Heart left ventricle (tissue), 16 donors: ENCODE measurements around the gene DCAF17. TPM values are rescaled to one million over a fixed set of nuclear protein-coding genes. Genes with fewer than 3 reads are reported as not detected.

Source experiments
- ATAC-seq, 4 donors: fragments of 200-7000 bp; cut with Tn5 transposase; one replicate each; pipeline ENCODE4 v1.9.1; 2020 to 2022; ENCODE audit warnings: moderate library complexity in 4 of 4, mild to moderate bottlenecking in 3 of 4, moderate number of reproducible peaks in 1 of 4
- DNase-seq, 5 donors: peaks; one replicate each; pipeline ENCODE4 v3.0.0-alpha.2; 2020
- H3K27ac ChIP-seq, 12 donors: fragments of 200-600 bp; sonication (generic) in 4 of 12; one replicate each; pipeline versions ENCODE4 v1.5.0 to v1.8.0; 2016 to 2022; ENCODE audit warnings: mild to moderate bottlenecking in 2 of 12
- H3K27me3 ChIP-seq, 9 donors: fragments of 200-600 bp; sonication (generic) in 2 of 9; one replicate each; pipeline versions ENCODE4 v1.5.1 to v1.8.0; 2016 to 2022; ENCODE audit warnings: mild to moderate bottlenecking in 3 of 9
- H3K36me3 ChIP-seq, 9 donors: fragments of 200-600 bp; sonication (generic) in 2 of 9; one replicate each; pipeline versions ENCODE4 v1.5.0 to v1.8.0; 2018 to 2022; ENCODE audit warnings: mild to moderate bottlenecking in 2 of 9
- H3K4me1 ChIP-seq, 12 donors: fragments of 200-600 bp; sonication (generic) in 4 of 12; one replicate each; pipeline versions ENCODE4 v1.5.0 to v1.8.0; 2016 to 2022; ENCODE audit warnings: mild to moderate bottlenecking in 3 of 12
- H3K4me3 ChIP-seq, 12 donors: fragments of 200-600 bp; sonication (generic) in 4 of 12; one replicate each; pipeline versions ENCODE4 v1.5.0 to v1.8.0; 2017 to 2022; ENCODE audit warnings: mild to moderate bottlenecking in 9 of 12, moderate library complexity in 4 of 12
- H3K9me3 ChIP-seq, 12 donors: fragments of 200-600 bp; sonication (generic) in 4 of 12; one replicate each; pipeline versions ENCODE4 v1.5.0 to v1.8.0; 2016 to 2022; ENCODE audit warnings: mild to moderate bottlenecking in 1 of 12
- CTCF ChIP-seq, 12 donors: fragments of 200-600 bp; sonication (generic) in 4 of 12; IDR thresholded peaks; one replicate each; pipeline versions ENCODE4 v1.5.0 to v1.8.0; 2018 to 2022; ENCODE audit warnings: antibody characterized with exemption in 12 of 12, mild to moderate bottlenecking in 5 of 12
- POLR2A ChIP-seq, 2 donors: fragments of 450-650 bp; IDR thresholded peaks; one replicate each; pipeline ENCODE4 v1.6.1; 2017; ENCODE audit warnings: antibody characterized with exemption in 2 of 2, mild to moderate bottlenecking in 2 of 2, moderate library complexity in 2 of 2
- WGBS, 4 donors: extraction: QIAGEN DNeasy Blood & Tissue Kit in 2 of 4; methylation state at CpG; one replicate each; pipeline versions ENCODE4 v1.1.5 to v1.1.7; 2013 to 2018; 5-methylcytosine and 5-hydroxymethylcytosine counted together
- intact Hi-C, 10 donors: fragments of 100-400 bp; cut with DNase I; formaldehyde crosslinking; loops; one replicate each; pipeline versions ENCODE4 v1.11.1 to v1.14.2; 2022
- polyA plus RNA-seq, 2 donors: library from polyadenylated mRNA; stranded (reverse); fragments of 200-250 nt; gene quantifications; one replicate each; pipeline ENCODE4 v1.2.3, GENCODE V29; 2013
- total RNA-seq, 9 donors: library from RNA; depleted of rRNA in 2 of 9; stranded (reverse); fragments of >200 nt in 2 of 9; fragmentation: NEBNext Ultra II Directional in 3 of 9; extraction: Animal tissue kit (Norgen Biotek cat#: 25700) in 3 of 9; gene quantifications; one replicate each; pipeline versions ENCODE4 v1.1.0 to v1.2.4, GENCODE V29; 2016 to 2023
- donor health status: ischemic (EF 13 %, LVEDD 7.1; RV severe dilation, severe dysfunction).
- donor health status: healthy with polysubstance abuse.
- donor health status: DM: no; HTN: yes; CAD: no.
- donor health status: DM: no; HTN: no; CAD: no.
- donor health status: ischemic (EF 25% LVEDD 6.9; RV normal size, moderate dysfunction).
- donor health status: ischemic (EF 25% LVEDD 5.7; RV mildly dilated, moderate dysfunction).
- donor health status: healthy.
- donor health status: DM: yes; HTN: yes; CAD: no.
- donor health status: ischemic (EF 35%, LVEDD 5.7; RV mildly dilated, moderate dysfunction).
- donor health status: nonischemic (EF 11% LVEDD 7.7; RV severe dilation, severe dysfunction).
- donor health status: DM: yes; HTN: yes; CAD: no.
- donor health status: PGD.
- donor health status: ischemic (EF 29% LVEDD 5.4; RV normal size, mild dysfunction).
- donor health status: nonischemic (EF 23%, LVEDD 6.1; RV moderate dilation, normal function).

DCAF17 gene
- total and polyA plus RNA-seq, 11 donors = 2.2 to 16.7 (median 7.6) TPM

GRCh38 chr2:171393487-171393886 lies 40.5 kb upstream of the DCAF17 start:
- H3K4me3 ChIP-seq = no peak overlapping the region
- H3K27ac ChIP-seq = no peak overlapping the region
- intact Hi-C loops = no loop called here
- no peaks in the 10 kb centered on the region for H3K27me3 ChIP-seq
- H3K36me3 ChIP-seq = no peaks in the 10 kb centered on the region
- DNase-seq (no peak), ATAC-seq (no peak)
- 96 to 100% (median 98%) methylated on average over 1 of the region's 1 CpG for WGBS, 4 donors
- peaks cover 0 to 28% (median 0%) of the 10 kb centered on the region in 12 donors for H3K9me3 ChIP-seq
- H3K4me1 ChIP-seq = peaks cover 0 to 6% (median 0%) of the 10 kb centered on the region in 12 donors
- no peak for TF ChIP-seq POLR2A (IDR thresholded peaks at IDR 0.05)
- TF ChIP-seq CTCF (IDR thresholded peaks at IDR 0.05) = no peak

DNA sequence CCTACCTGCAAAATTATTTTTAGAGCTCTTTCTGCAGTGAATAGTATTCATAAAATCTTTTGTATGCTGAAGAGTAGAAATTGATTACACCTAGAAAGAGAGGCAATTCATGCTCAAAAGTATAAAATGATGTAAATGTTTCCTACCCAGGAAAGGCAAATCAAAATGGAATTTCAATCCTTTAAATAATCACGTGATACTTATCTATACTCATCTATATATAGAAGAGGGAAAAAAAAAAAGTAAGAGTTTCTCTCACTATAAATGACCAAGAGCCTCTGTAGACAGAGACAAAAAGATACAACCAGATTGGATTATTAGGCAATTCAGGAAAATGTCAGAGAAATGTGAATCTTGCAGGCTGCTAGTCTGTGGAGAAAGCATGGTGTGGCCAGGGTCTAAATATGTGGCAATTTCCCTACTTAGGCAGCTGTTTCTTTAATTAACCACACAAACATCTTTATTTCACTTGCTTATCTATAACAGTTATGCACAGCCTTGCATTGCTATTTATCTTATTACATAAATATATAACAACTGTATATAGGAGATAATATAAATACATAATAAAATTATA lies 39.8 kb upstream of the DCAF17 start:
- Histone ChIP-seq H3K9me3 (peaks cover 0 to 30% (median 0%) of the 10 kb centered on the region in 12 donors), H3K27me3 (no peaks in the 10 kb centered on the region), H3K27ac (no peak overlapping the region), H3K4me3 (no peak overlapping the region), H3K36me3 (no peaks in the 10 kb centered on the region), H3K4me1 (peaks cover 0 to 6% (median 0%) of the 10 kb centered on the region in 12 donors)
- intact Hi-C loops = no loop called here
- ATAC-seq (no peak), DNase-seq (no peak)
- TF ChIP-seq CTCF (IDR thresholded peaks at IDR 0.05) (no peak), POLR2A (IDR thresholded peaks at IDR 0.05) (no peak)
- WGBS, 4 donors = 16 to 29% (median 19%) methylated on average over 1 of the region's 1 CpG

GRCh38 chr2:171399292-171399691 lies 34.7 kb upstream of the DCAF17 start:
- TF ChIP-seq POLR2A (IDR thresholded peaks at IDR 0.05) = no peak
- TF ChIP-seq CTCF (IDR thresholded peaks at IDR 0.05) = no peak
- ATAC-seq (no peak), DNase-seq (no peak)
- no peaks in the 10 kb centered on the region for H3K27me3 ChIP-seq
- peaks cover 0 to 37% (median 4%) of the 10 kb centered on the region in 12 donors for H3K9me3 ChIP-seq
- no peak overlapping the region for H3K4me3 ChIP-seq
- intact Hi-C loops = no loop called here
- H3K4me1 ChIP-seq = peaks cover 0 to 4% (median 0%) of the 10 kb centered on the region in 12 donors
- no peaks in the 10 kb centered on the region for H3K36me3 ChIP-seq
- no peak overlapping the region for H3K27ac ChIP-seq

- TF ChIP-seq CTCF (IDR thresholded peaks at IDR 0.05) (no peak), POLR2A (IDR thresholded peaks at IDR 0.05) (no peak)
- Histone ChIP-seq H3K9me3 (peaks cover 0 to 31% (median 4%) of the 10 kb centered on the region in 12 donors), H3K27ac (no peak overlapping the region), H3K36me3 (no peaks in the 10 kb centered on the region), H3K4me1 (no peaks in the 10 kb centered on the region), H3K27me3 (no peaks in the 10 kb centered on the region), H3K4me3 (no peak overlapping the region)
- WGBS, 4 donors = 91 to 94% (median 93%) methylated on average over 3 of the region's 3 CpGs
- DNase-seq (no peak), ATAC-seq (no peak)
- intact Hi-C loops = no loop called here
Measured at GRCh38 chr2:171400395-171400794, 33.6 kb upstream of the DCAF17 start.
